Measurements from ENCODE around the gene NEURL2.

DNA sequence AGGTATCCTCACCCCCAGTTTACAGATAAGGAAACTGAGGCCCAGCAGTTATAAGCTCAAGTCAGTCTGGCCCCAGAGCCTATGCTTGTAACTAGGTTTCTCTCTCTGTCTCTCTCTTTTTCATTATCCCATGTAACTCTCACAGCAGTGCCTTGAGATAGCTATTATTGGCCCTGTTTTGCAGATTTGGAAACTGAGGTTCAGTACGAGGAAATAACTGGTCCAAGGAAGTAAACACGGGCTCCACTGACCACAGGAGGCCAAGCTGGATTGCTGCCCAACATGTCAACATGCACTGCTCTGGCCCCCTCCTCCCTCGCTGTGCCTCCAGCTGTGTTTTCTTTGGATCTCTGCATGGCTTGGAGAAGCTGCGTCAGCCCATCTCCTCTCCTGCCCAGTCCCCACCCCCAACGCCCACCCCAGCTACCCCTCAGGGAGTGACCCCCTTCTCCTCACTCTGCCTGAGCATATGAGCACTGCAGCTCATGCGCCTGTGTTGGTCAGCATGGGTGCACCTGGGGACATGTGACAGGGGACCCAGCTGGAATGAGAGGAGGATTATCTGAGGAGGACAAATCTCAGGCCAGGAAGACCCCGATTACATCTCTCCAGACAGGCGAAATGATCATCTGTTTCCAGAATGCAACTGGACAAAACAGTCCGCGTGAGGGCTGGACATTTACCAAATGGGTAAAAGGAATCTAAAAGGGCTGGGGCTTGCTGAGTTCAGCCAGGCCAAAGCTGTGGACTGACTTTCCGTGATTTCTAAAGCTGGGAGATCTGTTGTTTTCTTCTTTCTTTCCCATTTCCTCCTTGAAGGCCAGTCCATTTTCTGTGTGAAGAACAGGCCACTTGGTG, 28.8 kb upstream of the NEURL2 start:
- TF ChIP-seq CTCF (conservative IDR thresholded peaks at IDR 0.05; ENCODE audit: low read depth, low read length) (no peak), EZH2 (IDR thresholded peaks at IDR 0.05; ENCODE audit: borderline replicate concordance, low read depth, low read length, poor library complexity, severe bottlenecking) (no peak)

All from A673 (cell line).